Esophagus squamous epithelium (tissue), 4 donors: ENCODE measurements around the gene DNAJB1.

Experiments used
- POLR2A ChIP-seq, 4 donors: fragments of 450-650 bp; IDR thresholded peaks; one replicate each; pipeline ENCODE4 v1.6.1; 2017; ENCODE audit warnings: antibody characterized with exemption in 4 of 4, mild to moderate bottlenecking in 4 of 4, moderate library complexity in 3 of 4
- TF ChIP-seq, protein P1 (sequence below), 6 experiments: fragments of 450-650 bp in 4 of 6; fragments of 200-600 bp in 2 of 6; sonication (generic) in 2 of 6; IDR thresholded peaks; one replicate each; pipeline ENCODE4 v1.5.1; 2016 to 2019; ENCODE audit warnings: antibody characterized with exemption in 6 of 6, mild to moderate bottlenecking in 4 of 6, moderate library complexity in 4 of 6

DNA sequence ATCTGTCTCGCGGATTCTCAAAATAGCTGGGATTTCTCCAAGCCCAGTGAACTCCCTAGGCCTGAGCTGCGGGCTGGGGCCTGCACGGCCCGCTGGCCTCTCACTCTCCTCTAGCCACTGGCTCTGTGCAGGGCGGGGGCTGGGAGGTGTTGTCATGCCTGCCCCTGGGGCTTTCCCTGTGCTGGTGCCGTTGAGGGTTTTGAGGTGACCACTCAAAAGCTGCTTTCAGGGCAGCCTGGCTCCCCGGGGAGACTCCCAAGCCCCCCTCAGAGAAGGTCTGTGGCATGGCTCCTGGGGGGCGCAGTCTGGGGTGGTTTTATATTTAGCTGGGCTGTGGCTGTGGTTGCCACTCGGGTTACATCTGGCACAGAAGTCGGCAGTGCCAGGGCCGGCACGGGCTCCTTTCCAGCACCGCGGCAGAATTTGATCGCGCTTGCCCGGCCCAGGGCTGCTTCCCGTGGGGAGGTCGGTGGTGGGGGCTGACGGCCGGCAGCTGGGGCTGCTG, 43.7 kb upstream of the DNAJB1 start:
- no peak for TF ChIP-seq POLR2A (IDR thresholded peaks at IDR 0.05)
- TF ChIP-seq, protein P1, sequence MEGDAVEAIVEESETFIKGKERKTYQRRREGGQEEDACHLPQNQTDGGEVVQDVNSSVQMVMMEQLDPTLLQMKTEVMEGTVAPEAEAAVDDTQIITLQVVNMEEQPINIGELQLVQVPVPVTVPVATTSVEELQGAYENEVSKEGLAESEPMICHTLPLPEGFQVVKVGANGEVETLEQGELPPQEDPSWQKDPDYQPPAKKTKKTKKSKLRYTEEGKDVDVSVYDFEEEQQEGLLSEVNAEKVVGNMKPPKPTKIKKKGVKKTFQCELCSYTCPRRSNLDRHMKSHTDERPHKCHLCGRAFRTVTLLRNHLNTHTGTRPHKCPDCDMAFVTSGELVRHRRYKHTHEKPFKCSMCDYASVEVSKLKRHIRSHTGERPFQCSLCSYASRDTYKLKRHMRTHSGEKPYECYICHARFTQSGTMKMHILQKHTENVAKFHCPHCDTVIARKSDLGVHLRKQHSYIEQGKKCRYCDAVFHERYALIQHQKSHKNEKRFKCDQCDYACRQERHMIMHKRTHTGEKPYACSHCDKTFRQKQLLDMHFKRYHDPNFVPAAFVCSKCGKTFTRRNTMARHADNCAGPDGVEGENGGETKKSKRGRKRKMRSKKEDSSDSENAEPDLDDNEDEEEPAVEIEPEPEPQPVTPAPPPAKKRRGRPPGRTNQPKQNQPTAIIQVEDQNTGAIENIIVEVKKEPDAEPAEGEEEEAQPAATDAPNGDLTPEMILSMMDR (IDR thresholded peaks at IDR 0.05), result no peak
